ENCODE results near the gene KIF26A.
"Not testable (repeated sequence)": the region's sequence is repeated elsewhere in the genome, so short reads cannot be mapped to it uniquely, and the experiment has no call there.

Gene KIF26A

GRCh38 chr14:104222396-104223036 is 84.1 kb downstream of the KIF26A start:
- DNase-seq (ENCODE audit: low spot score), result no peak

GRCh38 chr14:104223101-104224041 is 85.0 kb downstream of the KIF26A start:
- peak; percentile 81 for DNase-seq (ENCODE audit: low spot score)

- no peak for DNase-seq (ENCODE audit: low spot score)
These were observed 85.7 kb downstream of the KIF26A start for GRCh38 chr14:104224131-104224505.

GRCh38 chr14:104224506-104225277 is 86.3 kb downstream of the KIF26A start:
- DNase-seq (ENCODE audit: low spot score), result no peak

- not testable (repeated sequence) for DNase-seq (ENCODE audit: low spot score)
These were observed 87.1 kb downstream of the KIF26A start for GRCh38 chr14:104225278-104226190.

GRCh38 chr14:104226421-104227383 is 88.3 kb downstream of the KIF26A start:
- no peak for DNase-seq (ENCODE audit: low spot score)

- no peak for DNase-seq (ENCODE audit: low spot score)
These were observed 89.4 kb downstream of the KIF26A start for GRCh38 chr14:104227806-104228205.

- no peak for DNase-seq (ENCODE audit: low spot score)
These were observed 89.8 kb downstream of the KIF26A start for GRCh38 chr14:104228221-104228620.

GRCh38 chr14:104228716-104229533 is 90.5 kb downstream of the KIF26A start:
- DNase-seq (ENCODE audit: low spot score), result no peak

GRCh38 chr14:104229534-104230055 is 91.2 kb downstream of the KIF26A start:
- DNase-seq (ENCODE audit: low spot score), result no peak

GRCh38 chr14:104230119-104230815 is 91.9 kb downstream of the KIF26A start:
- DNase-seq (ENCODE audit: low spot score), result no peak
